HG02588 (cell line): ENCODE results near the gene CRTC1.
"Not testable (repeated sequence)": the region's sequence is repeated elsewhere in the genome, so short reads cannot be mapped to it uniquely, and the experiment has no call there.

ENCODE experiments used
- ATAC-seq: cut with Tn5 transposase; IDR thresholded peaks from one replicate; pipeline ENCODE4 v1.9.1; 2021; ENCODE audit warnings: mild to moderate bottlenecking, moderate library complexity; ENCODE audit not compliant: unreplicated experiment

CRTC1 gene

DNA sequence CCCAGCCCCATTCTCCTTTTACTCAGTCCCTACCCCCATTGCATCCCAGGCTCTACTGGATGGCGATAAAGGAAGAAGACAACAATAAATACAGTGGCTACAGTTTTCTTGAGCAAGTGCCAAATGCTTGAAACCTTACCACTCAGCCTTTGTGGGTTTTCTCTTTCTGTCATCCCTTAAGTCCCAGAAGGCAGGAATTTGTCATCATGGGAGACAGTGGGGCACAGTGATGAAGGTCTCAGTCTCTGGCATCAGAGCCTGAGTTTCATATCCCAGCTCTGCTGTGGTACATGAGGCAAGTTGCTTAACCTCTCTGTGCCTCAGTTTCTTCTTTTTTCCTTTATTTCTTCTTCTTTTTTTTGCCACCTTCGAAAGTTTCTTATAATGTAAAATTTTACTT, 112.8 kb downstream of the CRTC1 start:
- ATAC-seq, result no peak

- ATAC-seq, result no peak
These were observed 115.2 kb downstream of the CRTC1 start for GRCh38 chr19:18798384-18799352.

- ATAC-seq, result no peak
These were observed 116.0 kb downstream of the CRTC1 start for GRCh38 chr19:18799389-18799970.

DNA sequence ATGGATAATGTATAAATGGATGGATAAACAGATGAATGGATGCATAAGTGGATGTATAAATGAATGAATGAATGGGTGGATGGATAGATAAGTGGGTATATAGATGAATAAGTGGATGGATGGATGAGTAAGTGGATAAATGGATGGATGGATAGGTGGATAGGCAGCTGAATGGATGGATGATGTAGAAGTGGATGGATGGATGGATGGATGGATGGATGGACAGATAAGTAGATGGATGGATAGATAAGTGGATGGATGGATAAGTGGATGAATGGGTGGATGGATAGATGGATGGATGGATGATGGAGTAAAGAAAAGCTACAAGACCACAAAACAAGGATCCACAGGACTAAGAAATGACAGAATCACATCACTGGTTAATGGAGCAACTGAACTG, 116.6 kb downstream of the CRTC1 start:
- no peak for ATAC-seq

- no peak for ATAC-seq
These were observed 117.2 kb downstream of the CRTC1 start for GRCh38 chr19:18800636-18801035.

- no peak for ATAC-seq
These were observed 118.9 kb downstream of the CRTC1 start for GRCh38 chr19:18802354-18802753.

GRCh38 chr19:18803550-18804138, 120.2 kb downstream of the CRTC1 start:
- no peak for ATAC-seq

DNA sequence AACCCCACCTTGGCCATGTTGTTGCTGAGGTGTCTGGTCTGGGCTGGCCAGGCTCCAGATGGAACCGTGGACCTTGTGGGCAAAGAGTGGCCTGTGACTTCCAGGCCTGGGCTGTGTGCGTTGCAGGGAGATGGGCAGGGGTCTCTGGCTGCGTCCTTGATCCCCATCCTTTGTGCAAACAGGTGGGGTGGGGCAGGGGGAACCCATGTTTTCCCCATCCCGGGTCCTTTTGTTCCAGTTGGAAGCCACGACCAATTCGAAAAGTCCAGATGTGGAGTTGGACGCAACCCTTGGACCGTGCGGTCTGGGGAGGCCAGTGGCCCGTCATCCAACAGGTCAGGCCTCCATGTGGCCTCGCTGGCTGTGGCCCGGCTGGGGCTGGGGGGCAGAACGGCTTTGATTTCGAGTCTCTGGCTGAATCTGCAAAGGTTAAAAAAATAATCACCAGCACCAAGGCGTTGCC, 120.7 kb downstream of the CRTC1 start:
- ATAC-seq, result no peak

DNA sequence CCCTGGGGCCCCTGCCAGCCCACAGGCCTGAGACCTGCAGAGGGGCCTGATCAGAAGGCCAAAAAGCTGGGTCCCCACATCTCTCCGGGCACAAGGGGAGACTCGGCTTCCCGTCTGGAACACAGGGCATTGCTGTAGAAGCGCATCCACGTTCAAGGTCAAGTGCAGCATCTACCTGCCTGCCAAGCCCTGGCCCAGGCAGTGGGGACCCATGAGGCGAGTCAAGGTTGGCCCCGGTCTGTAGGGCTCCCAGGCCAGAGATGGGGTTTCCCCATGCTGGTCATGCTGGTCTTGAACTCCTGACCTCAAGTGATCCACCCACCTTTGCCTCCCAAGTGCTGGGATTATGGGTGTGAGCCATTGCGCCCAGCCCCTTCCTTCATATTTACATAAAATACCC, 121.2 kb downstream of the CRTC1 start:
- ATAC-seq, result no peak

DNA sequence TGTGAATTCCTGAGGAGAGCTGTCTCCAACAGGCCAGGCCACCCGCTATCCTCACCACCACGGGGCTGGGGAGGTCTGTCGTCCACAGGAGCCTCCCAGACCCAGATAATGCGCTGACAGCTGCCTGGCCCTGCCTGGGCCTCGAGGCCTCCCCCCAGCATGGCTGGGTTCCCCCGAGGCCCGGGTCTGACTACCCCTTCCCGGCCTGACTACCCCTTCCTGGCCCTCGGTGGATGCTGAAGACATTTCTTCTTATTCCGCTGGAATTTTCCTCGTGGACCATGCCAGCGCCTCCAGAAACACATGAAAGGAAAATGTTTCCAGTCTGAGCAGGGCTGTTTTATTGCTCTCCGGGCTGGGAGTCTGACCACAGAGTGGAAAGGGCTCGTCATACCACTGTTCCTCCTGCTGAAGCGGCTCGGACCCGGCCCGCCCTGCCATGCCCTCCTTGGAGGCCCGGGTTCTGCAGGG, 124.4 kb downstream of the CRTC1 start:
- no peak for ATAC-seq

DNA sequence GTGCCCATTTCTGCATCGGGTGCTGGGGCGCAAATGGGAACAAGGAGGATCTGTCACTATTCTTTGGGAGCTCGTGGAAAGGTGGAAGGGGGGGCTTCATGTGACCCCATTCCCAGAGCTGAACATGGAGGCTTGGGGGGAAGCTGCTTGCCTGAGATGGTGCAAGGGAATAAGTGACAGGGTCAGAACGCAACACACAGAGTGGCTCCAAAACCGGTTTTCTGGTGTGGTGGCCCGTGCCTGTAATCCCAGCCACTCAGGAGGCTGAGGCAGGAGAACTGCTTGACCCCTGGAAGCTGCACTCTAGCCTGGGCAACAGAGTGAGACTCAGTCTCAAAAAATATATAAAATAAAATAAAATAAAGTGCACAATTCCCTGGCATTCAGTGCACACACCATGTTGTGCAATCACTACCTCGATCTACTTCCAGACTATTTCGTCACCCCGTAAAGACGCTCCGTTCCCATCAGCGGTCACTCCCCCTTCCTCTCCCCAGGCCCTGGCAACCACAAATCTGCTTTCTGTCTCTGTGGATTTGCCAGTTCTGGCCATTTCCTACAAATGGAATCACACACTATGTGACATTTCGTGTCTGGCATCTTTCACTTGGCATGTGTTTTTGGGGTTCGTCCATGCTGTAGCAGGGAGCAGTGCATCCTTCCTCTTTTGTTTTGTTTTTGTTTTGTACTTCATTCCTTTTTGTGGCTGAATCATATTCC, 125.8 kb downstream of the CRTC1 start:
- ATAC-seq, result no peak

DNA sequence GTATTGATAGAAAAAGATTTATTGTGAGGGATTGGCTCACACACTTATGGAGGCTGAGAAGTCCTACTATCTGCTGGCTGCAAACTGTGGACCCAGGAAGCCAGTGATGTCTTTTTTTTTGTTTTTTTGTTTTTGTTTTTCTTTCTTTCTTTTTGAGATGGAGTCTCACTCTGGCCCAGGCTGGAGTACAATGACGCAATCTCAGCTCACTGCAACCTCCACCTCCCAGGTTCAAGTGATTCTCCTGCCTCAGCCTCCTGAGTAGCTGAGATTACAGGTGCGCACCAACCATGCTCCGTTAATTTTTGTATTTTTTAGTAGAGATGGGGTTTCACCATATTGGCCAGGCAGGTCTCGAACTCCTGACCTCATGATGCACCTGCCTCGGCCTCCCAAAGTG, 128.2 kb downstream of the CRTC1 start:
- ATAC-seq, result not testable (repeated sequence)

GRCh38 chr19:18814063-18814462, 130.6 kb downstream of the CRTC1 start:
- ATAC-seq, result no peak

DNA sequence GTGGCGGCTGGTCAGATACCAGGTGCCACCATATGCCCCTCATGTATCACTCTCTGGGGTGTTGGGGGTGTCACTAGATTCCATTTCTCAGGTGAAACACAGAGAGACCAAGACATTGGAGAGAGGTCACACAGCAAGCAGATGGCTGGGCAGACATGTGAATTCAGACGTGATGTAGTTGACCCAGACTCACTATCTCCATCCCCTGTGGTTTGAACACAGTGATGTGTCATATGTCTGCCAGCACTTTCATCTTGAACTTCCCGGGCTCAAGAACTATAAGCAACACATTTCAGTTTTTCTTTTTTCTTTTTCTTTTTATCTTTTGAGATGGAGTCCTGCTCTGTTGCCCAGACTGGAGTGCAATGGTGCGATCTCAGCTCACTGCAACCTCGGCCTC, 132.2 kb downstream of the CRTC1 start:
- ATAC-seq, result no peak

DNA sequence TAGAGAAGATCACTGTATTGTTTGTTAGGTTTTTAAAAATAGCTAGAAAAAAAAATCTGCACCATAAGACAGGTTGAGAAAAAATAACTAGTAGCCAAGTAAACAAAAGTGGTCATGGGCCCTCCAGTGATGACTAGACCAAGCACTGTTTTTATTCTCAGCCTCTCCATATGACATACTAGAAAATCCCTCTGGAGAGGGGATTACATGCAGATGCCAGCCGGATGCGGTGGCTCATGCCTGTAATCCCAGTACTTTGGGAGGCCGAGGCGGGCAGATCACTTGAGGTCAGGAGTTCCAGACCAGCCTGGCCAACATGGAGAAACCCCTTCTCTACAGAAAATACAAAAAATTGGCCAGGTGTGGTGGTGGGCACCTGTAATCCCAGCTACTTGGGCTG, 133.2 kb downstream of the CRTC1 start:
- not testable (repeated sequence) for ATAC-seq

- no peak for ATAC-seq
These were observed 134.1 kb downstream of the CRTC1 start for GRCh38 chr19:18817574-18817973.

DNA sequence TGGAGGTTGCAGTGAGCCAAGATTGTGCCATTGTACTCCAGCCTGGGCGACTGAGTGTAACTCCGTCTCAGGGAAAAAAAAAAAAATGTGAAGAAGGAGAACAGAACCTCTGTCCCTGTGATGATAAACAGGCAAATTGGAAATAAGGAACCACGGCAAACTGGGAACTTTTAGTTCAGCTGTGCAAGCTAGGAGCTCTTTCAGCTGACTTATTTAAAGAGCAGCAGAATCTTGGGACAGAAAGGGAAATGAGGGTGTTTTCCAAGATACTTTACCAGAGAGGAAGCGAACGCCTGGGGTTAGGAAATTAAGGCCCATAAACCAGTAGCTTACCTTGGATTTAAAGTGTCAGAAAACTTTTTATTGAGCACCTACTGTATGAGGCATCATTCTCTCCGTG, 145.3 kb downstream of the CRTC1 start:
- ATAC-seq, result no peak

- no peak for ATAC-seq
These were observed 147.0 kb downstream of the CRTC1 start for GRCh38 chr19:18830488-18830887.

GRCh38 chr19:18831524-18832305, 148.2 kb downstream of the CRTC1 start, which contains the start of gene UPF1:
Gene UPF1, plus strand, starts transcription at chr19:18831959. Its CDS starts 251 bp downstream, at chr19:18832210.
- ATAC-seq, result peak; percentile 75
